ENCODE results near the gene TBC1D3C. TPM values are rescaled to one million over a fixed set of nuclear protein-coding genes. Genes with fewer than 3 reads are reported as not detected.
"Not testable (repeated sequence)": the region's sequence is repeated elsewhere in the genome, so short reads cannot be mapped to it uniquely, and the experiment has no call there.

The TBC1D3C gene
- total RNA-seq: under 1 TPM in 1 of 2 experiments, not detected in 1; 0.21 TPM

GRCh38 chr17:38068534-38068933 is at the start of gene TBC1D3C:
TBC1D3C (minus strand) TSS chr17:38068634; CDS start chr17:38067066, 1,568 bp downstream.
- DNase-seq; POLR2A ChIA-PET; H3K4me3 Mint-ChIP-seq; H3K9me3 Mint-ChIP-seq; H3K27ac Mint-ChIP-seq; CTCF ChIA-PET; H3K4me1 Mint-ChIP-seq (ENCODE audit: low read depth); intact Hi-C loops (cut with micrococcal nuclease); H3K36me3 Mint-ChIP-seq; H3K27me3 Mint-ChIP-seq: not testable (repeated sequence)

GRCh38 chr17:38099262-38099661 is 30.8 kb upstream of the TBC1D3C start:
- intact Hi-C loops (cut with micrococcal nuclease); POLR2A ChIA-PET; H3K27ac Mint-ChIP-seq: not testable (repeated sequence)

DNA sequence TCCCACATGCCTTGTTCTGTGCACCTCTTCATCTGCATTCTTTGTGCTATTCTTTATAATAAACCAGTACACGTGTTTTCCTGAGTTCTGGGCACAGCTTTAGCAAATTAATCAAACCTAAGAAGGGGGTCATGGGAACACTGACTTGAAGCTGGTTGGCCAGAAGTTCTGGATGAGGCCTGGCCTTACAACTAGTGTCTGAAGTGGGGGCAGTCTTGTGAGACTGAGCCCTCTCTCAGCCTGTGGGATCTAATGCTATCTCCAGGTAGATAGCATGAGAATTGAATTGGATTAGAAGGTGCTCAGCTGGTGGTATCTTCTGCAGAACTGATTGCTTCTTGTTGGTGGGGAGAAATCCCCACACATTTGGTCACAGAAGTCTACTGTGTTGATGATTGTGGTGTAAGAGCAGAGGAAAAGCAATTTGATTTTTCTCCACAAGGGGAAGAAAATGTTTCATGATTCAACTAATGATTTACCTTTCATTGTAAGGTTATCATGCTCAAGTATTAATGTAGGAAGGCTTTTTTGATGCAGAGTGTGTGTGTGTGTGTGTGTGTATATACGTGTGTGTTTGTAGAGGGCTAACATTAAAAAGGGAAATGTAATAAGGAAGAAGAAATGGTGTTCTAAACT is 25.7 kb upstream of the TBC1D3C start:
- DNase-seq; H3K4me3 Mint-ChIP-seq; H3K27ac Mint-ChIP-seq; H3K4me1 Mint-ChIP-seq (ENCODE audit: low read depth); POLR2A ChIA-PET; H3K36me3 Mint-ChIP-seq; intact Hi-C loops (cut with micrococcal nuclease); CTCF ChIA-PET; H3K27me3 Mint-ChIP-seq; H3K9me3 Mint-ChIP-seq: not testable (repeated sequence)

More at GRCh38 chr17:38099262-38099661, 30.8 kb upstream of the TBC1D3C start:
- H3K4me3 Mint-ChIP-seq; H3K9me3 Mint-ChIP-seq; H3K36me3 Mint-ChIP-seq; H3K4me1 Mint-ChIP-seq (ENCODE audit: low read depth); DNase-seq; CTCF ChIA-PET; H3K27me3 Mint-ChIP-seq: not testable (repeated sequence)

DNA sequence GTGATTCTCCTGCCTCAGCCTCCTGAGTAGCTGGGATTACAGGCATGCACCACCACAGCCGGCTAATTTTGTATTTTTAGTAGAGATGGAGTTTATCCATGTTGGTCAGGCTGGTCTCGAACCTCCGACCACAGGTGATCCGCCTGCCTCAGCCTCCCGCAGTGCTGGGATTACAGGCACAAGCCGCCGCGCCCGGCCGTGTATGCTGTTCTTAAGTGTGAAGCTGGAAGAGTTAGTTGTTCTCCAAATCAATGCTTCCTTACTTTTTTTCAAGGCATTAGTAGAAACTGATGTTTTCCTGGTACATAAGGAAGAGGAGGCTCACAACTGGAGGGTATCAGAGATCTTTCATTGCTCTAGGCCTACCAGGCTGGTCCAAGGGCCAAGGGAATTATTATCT is 19.7 kb upstream of the TBC1D3C start:
- H3K4me1 Mint-ChIP-seq (ENCODE audit: low read depth); H3K36me3 Mint-ChIP-seq; POLR2A ChIA-PET; H3K4me3 Mint-ChIP-seq; DNase-seq; CTCF ChIA-PET; H3K27me3 Mint-ChIP-seq; H3K9me3 Mint-ChIP-seq; H3K27ac Mint-ChIP-seq; intact Hi-C loops (cut with micrococcal nuclease): not testable (repeated sequence)

DNA sequence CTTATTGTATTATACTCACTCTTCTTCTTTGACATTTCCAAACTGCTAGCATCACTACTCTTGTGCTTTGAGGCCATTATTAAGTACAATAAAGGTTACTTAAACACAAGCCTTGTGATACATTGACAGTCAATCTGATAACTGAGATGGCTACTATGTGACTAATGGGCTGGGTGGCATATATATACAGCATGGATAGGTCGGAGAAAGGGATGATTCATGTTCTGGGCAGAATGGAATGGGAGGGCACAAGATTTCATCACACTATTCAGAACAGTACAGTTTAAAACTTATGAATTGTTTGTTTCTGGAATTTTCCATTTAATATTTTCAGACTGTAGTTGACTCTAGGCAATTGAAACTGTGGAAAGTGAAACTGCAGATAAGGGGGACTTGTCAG is 18.9 kb upstream of the TBC1D3C start:
- CTCF ChIA-PET, H3K4me3 Mint-ChIP-seq, POLR2A ChIA-PET: not testable (repeated sequence)

More for the DNA sequence above, 18.9 kb upstream of the TBC1D3C start:
- DNase-seq; H3K4me1 Mint-ChIP-seq (ENCODE audit: low read depth); H3K27me3 Mint-ChIP-seq; intact Hi-C loops (cut with micrococcal nuclease); H3K9me3 Mint-ChIP-seq; H3K27ac Mint-ChIP-seq; H3K36me3 Mint-ChIP-seq: not testable (repeated sequence)

Other genes starting within 250 kb of the TBC1D3C start
- gene TBC1D3K, start 144.2 kb downstream of the TBC1D3C start, total RNA-seq: not detected
- gene TBC1D3L, start 79.6 kb downstream of the TBC1D3C start, total RNA-seq: 10 to 100 TPM; 14.0 to 14.8 TPM
- under 1 TPM; 0.24 to 0.53 TPM for gene TBC1D3D, start 64.7 kb downstream of the TBC1D3C start, total RNA-seq
- gene TBC1D3E, start 59.3 kb upstream of the TBC1D3C start, total RNA-seq: not detected
- not detected for gene TBC1D3, start 123.9 kb upstream of the TBC1D3C start, total RNA-seq
- gene MRPL45, start 228.5 kb upstream of the TBC1D3C start, total RNA-seq: 10 to 100 TPM; 45.0 to 46.6 TPM

Data from activated CD4-positive, alpha-beta memory T cell treated with anti-CD3 and anti-CD28 coated beads for 36 hours (primary cell).